ENCODE measurements around the gene MICAL3. TPM values are rescaled to one million over a fixed set of nuclear protein-coding genes. Genes with fewer than 3 reads are reported as not detected.
A peak's percentile ranks its signal among the peaks of the same experiment; 100 is the strongest.

MICAL3 gene
- total and polyA plus RNA-seq, 2 of the 8 experiments (the other 6 are each of a cell fraction or from before 2014, with no cell fraction given), result 8.3 to 41.8 TPM

DNA sequence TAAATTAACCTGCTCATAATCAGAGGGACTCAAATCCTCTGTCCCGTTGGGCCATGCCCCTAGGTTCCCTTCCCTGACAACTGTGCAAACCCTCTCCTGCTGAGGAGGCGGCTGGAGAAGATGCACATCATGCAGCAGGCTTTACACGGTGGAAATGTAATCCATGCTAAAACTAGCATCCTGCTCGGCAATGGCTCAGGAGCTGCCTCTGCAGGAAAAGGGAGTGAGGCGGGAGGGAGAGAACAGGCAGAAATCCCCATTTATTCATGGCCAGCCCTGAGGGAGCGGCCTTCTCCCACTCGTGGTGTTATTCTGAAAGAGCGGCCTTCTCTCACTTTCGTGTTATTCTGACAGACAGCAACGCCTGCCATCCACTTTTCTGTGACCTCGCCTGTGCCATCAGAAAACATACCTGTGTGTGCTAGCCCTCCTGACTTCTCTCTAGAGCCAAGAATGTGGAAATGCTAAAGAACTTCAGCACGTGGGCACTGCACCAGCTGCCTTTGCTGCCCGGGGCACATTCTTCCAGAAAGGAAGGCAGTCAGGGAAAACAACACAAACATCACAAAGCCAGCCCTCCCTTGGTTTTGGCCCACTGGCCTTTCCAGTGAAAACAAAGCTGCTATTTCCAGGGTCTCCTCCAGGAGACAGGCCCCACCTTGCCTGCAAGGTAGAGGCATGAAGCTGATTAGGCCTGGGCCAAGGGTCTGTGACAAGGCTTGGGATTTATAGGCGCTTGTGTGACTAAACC lies 187.2 kb downstream of the MICAL3 start (continued):
- TF ChIP-seq ZNF274 (IDR thresholded peaks at IDR 0.05; ENCODE audit: borderline replicate concordance, extremely low read depth, low read length) (no peak), RAD21 (IDR thresholded peaks at IDR 0.05 in 1 of 2, conservative IDR thresholded peaks at IDR 0.05 in 1 of 2; ENCODE audit: low read depth in 2 of 2, low read length in 2 of 2) (peak; percentile 40)
